ENCODE measurements around the gene NMS.
A peak's percentile ranks its signal among the peaks of the same experiment; 100 is the strongest.

Gene NMS

DNA sequence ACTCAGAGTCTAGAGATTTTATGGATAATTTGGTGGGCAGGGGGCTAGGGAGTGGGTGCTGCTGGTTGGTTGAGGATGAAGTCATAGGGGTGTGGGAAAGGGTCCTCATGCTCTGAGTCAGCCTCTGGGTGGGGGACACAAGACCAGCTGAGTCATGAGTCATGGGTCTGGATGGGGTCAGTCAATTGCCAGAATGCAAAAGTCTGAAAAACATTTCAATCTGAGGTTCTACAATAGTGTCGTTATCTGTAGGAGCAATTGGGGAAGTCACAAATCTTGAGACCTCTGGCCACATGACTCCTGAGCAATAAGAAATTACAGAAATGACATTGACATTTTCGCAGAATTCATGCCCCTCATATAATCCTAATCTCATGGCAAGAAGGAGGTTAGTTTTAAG is 15.1 kb downstream of the NMS start:
- no peak for DNase-seq

DNA sequence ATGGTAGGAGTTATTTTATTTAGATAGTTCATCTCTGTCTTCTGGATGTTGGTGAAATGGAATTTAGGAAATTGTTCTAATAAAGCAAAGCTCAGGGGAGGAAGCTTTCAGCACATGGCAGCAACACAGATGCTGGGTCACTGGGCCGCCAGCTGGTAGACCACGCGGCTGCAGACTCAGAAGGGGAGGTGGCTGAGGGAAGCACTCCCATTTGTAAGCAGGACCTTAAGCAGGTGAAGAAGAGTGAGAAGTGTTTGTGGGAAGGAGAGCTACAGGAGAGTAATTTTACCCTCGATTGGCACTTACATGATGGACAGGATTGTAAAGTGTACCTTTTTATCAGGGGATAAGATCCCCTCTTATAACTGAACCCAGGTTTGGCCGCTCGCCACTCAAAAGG is 24.4 kb downstream of the NMS start:
- no peak for DNase-seq

DNA sequence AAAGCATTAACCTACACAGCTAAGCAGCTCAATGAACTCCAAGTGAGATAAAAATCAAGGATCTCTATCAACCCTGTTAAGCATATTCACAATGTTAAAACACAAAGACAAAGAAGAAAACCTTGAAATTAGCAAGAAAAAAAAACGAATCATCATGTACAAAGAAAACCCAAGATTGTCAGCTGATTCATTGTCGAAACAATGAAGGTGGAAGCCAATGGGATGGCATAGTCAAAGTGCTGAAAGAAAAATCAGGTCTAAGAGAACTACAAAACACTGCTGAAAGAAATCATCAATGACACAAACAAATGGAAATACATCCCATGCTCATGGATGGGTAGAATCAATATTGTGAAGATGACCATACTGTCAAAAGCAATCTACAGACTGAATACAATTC is 32.5 kb downstream of the NMS start:
- no peak for DNase-seq

DNA sequence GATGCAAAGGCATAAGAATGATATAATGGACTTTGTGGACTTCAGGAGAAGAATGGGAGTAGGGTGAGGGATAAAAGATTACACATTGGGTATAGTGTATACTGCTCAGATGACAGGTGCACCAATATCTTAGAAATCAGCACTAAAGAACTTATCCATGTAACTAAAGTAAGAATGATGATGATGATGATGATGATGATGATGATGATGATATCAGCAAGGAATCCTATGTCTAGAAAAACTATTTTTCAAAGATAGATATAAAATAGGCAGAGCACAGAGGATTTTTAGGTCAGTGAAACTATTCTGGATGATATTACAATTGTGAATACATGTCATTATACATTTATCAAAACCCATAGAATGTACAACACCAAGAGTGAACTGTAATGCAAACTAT is 34.3 kb downstream of the NMS start:
- DNase-seq = no peak

DNA sequence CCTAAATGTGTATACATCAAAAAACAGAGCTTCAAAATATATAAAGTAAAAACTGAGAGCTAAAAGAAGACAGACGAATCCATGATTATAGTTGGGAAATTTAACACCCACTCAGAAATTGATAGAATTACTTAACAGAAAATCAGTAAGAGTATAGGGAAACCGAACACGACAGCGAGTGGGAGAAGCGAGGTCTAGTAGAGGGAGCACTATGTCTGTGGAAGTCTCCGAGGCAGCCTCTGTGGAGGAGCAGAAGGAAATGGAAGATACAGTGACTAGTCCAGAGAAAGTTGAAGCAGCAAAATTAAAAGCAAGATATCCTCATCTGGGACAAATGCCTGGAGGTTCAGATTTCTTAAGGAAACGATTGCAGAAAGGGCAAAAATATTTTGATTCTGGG is 38.8 kb downstream of the NMS start:
- DNase-seq = no peak

DNA sequence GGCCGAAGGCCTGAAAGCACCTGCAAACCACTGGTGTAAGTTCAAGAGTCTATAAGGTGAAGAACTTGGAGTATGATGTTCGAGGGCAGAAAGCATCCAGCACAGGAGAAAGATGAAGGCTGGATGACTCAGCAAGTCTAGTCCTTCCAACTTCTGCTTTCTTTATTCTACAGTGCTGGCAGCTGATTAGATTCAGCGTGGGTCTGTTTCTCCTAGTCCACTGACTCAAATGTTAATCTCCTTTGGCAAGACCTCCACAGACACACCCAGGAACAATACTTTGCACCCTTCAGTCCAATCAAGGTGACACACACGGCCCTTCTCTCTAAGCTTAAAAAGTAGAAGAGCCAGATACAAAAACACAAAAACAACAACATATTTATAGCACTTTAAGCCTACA is 43.4 kb downstream of the NMS start:
- peak; percentile 28 for DNase-seq

DNA sequence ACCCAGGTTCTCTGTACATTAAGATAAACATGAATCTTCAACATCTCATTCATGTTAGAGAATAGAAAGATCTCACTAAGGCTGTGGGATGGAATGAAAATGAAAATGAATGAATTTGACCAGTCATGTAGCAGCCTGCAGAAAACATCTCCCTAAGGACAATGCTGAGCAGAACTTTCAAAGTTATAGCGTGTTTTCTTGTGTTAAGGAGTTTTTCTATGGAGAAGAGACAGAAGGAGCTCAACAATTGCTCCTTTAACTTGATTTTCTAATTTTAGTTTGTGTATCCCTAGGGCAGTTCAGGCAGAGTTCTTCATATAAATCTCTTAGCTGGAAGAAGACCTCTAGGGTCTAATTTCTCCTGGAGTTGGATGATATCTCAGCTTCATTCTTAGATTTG is 47.3 kb downstream of the NMS start:
- no peak for DNase-seq

DNA sequence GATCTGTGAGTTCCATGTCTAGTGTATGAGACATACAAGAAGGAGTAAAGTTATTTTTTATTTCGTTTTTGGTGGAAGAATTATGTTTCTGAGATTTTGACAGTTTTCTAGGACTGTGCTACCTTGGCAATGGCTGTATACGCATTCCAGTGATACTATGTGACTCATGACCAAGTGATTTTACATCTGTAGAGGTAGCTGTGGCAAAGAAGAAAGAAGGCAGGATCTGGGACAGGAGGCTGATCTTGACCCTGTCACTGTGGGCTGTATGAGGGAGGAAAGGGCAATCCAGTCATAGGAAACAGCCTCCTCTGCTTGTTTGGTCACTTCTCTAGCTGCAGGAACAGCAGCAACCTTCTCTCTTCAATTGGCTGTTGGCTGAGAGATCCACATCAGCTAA is 48.5 kb downstream of the NMS start:
- DNase-seq = no peak

DNA sequence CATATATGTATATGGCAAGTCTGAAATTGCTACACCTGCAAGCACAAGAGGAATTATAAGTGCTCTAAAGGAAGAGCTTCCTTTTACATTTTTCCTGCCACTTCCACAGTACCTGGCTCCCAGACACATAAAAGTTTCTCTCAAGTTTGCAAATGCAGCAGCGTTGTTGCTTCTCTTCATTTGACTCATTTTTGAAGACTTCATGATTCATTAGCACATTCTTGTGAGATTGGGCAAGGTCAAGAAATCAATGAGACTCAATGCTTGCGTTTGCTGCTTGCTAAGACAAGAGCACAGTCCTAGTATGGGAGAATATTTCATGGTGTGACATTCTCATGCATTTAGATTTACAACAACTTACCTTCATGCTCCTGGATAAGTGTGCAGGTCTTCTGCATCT is 49.9 kb downstream of the NMS start:
- DNase-seq = no peak

DNA sequence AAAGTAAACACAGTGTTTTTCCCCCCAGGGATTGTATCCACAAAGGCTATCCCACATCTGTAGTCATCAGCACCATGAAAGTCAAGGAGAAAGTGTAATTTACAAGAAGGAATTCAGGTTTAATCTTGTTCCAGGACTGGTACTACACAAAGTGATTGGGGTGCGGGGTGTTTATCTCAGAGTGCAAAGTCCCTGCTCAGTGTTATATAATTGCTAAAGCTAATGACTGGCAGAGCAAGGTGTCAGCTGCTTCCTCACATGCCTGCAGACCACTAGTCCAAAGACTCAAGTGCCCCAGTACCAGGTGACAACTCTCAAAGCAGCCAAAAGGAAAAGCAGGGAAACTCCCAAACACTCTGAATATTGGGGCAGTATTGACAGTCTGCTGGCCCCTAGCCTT is 52.1 kb downstream of the NMS start:
- no peak for DNase-seq

DNA sequence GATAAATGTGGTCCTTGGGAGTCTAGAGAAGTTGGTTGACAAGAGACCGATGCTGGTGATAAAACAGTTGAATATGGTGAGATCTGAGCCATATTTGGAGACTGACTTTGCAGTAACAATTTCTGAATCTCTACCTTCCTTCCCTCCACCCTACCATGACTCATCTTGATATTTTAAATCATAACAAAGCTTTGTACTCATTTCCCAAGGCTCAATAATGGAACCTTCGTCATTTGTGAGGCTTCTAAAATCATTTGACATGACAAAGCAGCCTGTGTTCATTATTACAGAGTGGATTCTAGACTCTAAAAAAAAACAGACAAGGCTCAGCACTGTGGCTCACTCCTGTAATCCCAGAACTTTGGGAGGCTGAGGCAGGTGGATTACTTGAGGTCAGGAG is 54.0 kb downstream of the NMS start:
- DNase-seq = no peak

DNA sequence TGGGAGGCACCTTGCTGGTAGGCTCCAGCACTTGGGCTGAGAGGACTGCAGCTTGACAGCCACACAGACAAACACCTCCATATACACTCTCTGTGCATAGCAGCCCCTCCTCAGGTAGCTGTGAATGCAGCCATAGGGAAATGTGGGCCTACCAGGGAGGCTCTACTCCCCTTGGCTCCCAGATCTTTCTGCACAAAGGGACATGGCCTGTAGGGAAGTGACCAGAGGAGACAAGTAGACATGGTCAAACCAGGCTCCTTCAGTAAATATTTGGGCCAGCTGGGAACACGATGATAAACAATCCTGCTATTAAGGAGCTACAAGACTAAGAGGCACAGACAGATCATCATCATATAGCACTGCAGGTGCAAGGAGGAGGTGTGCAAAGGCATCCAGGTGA is 56.6 kb downstream of the NMS start:
- DNase-seq = no peak

DNA sequence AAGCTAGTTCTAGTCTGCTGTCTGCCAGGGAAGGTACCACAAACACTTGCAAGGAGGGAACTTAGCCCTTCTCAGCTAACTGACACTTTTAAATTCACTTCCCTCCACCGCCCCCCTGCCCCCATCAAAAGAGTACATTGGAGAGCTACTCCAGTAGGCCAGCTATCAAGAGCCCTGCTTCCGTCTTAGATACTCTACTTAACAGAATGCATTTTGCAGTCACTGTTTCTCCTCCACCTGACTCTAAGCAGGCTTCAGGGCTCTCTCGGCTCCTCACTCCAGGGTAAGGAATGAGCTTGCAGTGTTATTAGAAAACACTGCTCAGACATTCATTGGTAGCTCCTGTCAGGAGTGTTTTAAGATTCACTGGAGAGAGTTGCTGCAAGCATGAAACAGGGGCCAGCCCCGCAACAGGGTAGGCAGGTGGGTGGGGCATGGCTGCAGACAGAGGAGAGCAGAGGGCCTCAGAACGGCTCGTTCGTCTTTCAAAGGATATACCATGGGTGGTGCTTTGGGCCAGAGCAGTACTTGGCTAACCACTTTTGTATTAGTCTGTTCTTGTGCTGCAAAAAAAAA is 57.2 kb downstream of the NMS start:
- DNase-seq = no peak

DNA sequence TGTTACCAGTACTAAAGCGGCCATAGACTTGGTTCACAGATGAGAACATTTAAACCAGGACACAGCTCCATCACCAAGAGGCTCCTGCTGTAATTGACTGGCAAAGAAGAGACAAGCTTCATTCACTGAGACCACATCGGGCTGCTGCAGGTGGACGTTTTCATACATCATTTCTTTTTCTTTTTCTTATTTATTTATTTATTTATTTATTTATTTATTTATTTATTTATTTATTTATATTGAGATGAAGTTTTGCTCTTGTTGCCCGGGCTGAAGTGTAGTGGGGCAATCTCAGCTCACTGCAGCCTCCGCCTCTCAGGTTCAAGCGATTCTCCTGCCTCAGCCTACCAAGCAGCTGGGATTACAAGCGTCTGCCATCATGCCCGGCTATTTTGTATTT is 58.9 kb downstream of the NMS start:
- DNase-seq = no peak

DNA sequence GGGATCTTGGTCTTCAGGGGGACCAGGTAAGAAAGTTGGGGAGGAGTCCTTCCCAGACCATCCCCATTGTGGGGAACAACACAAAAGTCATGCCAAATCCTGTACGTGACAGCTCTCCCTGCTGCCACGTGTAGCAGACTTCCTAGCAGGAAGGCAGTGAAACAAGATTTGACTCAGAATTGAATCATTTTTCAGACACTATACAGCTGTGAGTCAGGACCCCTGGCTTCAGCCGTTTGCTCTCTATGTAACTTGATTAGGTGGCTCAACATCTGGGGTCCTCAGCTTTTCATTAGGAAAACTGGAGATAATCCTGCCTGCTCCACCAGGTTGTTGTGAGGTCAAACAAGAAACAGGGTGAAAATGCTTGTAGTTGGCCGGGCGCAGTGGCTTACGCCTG is 59.6 kb downstream of the NMS start:
- no peak for DNase-seq

All from KG1 (cell line).